Measurements from ENCODE around the gene AGO3. TPM values are rescaled to one million over a fixed set of nuclear protein-coding genes. Genes with fewer than 3 reads are reported as not detected.

AGO3 gene
- total and polyA plus RNA-seq, 2 of the 13 experiments (the other 11 are each of a cell fraction or from before 2014, with no cell fraction given) = 21.2 to 27.1 TPM

GRCh38 chr1:36115200-36115669, 184.3 kb downstream of the AGO3 start (continued):
- TF ChIP-seq ZNF510 (CRISPR knock-in tag; IDR thresholded peaks at IDR 0.05; ENCODE audit: low read depth) (no peak), ZNF609 (CRISPR knock-in tag; IDR thresholded peaks at IDR 0.05; ENCODE audit: borderline replicate concordance) (0 out of 2 replicates have a peak, but pooled peaks have one; percentile 19), SKIL (CRISPR knock-in tag; IDR thresholded peaks at IDR 0.05; ENCODE audit: borderline replicate concordance) (no peak), RBFOX2 (IDR thresholded peaks at IDR 0.05; ENCODE audit: low read depth, low read length) (0 out of 2 replicates have a peak, but pooled peaks have one; percentile 30), FOXO1 (CRISPR knock-in tag; IDR thresholded peaks at IDR 0.05) (no peak), SAP130 (CRISPR knock-in tag; IDR thresholded peaks at IDR 0.05; ENCODE audit: low read depth) (peak; percentile 38; the same call in 1 of the 2 replicates), ZC3H13 (CRISPR knock-in tag; IDR thresholded peaks at IDR 0.05) (no peak), NBN (conservative IDR thresholded peaks at IDR 0.05) (no peak), ZNF841 (CRISPR knock-in tag; IDR thresholded peaks at IDR 0.05; ENCODE audit: borderline replicate concordance) (no peak), AHDC1 (CRISPR knock-in tag; IDR thresholded peaks at IDR 0.05; ENCODE audit: borderline replicate concordance) (no peak), ZFX (CRISPR knock-in tag; IDR thresholded peaks at IDR 0.05; ENCODE audit: low read depth) (peak; percentile 83), TAF1 (CRISPR knock-in tag; IDR thresholded peaks at IDR 0.05) (peak; percentile 16; the same call in 1 of the 2 replicates), ZNF652 (CRISPR knock-in tag; IDR thresholded peaks at IDR 0.05; ENCODE audit: borderline replicate concordance, low read depth) (no peak), HIVEP1 (CRISPR knock-in tag; IDR thresholded peaks at IDR 0.05) (0 out of 2 replicates have a peak, but pooled peaks have one; percentile 43), SCMH1 (CRISPR knock-in tag; IDR thresholded peaks at IDR 0.05; ENCODE audit: borderline replicate concordance) (no peak), ZNF547 (CRISPR knock-in tag; IDR thresholded peaks at IDR 0.05) (0 out of 2 replicates have a peak, but pooled peaks have one; percentile 41)
- TF ChIP-seq, protein P1, sequence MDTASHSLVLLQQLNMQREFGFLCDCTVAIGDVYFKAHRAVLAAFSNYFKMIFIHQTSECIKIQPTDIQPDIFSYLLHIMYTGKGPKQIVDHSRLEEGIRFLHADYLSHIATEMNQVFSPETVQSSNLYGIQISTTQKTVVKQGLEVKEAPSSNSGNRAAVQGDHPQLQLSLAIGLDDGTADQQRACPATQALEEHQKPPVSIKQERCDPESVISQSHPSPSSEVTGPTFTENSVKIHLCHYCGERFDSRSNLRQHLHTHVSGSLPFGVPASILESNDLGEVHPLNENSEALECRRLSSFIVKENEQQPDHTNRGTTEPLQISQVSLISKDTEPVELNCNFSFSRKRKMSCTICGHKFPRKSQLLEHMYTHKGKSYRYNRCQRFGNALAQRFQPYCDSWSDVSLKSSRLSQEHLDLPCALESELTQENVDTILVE (CRISPR knock-in tag; IDR thresholded peaks at IDR 0.05) = no peak
